ENCODE results near the gene WT1.

DNA sequence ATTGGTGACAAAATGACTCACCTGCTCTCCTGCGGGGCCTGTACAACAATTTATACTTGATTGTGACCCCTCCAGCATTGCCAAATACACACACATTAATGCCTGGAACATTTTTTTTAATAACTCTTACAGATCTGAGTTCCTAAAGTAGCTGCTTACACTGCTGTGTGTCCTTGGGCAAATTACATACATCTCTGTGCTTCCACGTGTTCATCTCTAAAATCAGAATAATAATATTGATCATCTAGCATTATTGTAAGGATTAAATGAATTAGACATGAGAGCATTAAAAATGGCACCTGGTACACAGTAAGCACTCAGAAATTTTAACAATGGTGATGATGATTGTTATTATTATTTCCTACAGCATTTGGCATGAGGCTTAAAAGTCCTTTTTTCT, 21.5 kb upstream of the WT1 start:
- TF ChIP-seq GATA2 (IDR thresholded peaks at IDR 0.05; ENCODE audit: low read depth, low read length) = no peak
- no peak for TF ChIP-seq GATA3 (IDR thresholded peaks at IDR 0.05; ENCODE audit: low read depth, low read length)

All from SH-SY5Y (cell line).